Measurements from ENCODE around the gene TUBGCP3.

- TF ChIP-seq CTCF (IDR thresholded peaks at IDR 0.05) = no peak
- no peak for TF ChIP-seq POLR2AphosphoS5 (IDR thresholded peaks at IDR 0.05)
These were observed 18.1 kb downstream of the TUBGCP3 start for GRCh38 chr13:112569821-112570220.
